22Rv1 (cell line): ENCODE data around the gene CARD11.

Experiments used
- ZFX ChIP-seq: fragments of 450-650 bp; IDR thresholded peaks from 2 replicates; pipeline ENCODE4 v1.6.1; 2017; ENCODE audit warnings: antibody characterized with exemption, borderline replicate concordance
- TF ChIP-seq, protein P1 (sequence below): fragments of 450-650 bp; IDR thresholded peaks from 2 replicates; pipeline ENCODE4 v1.5.1; 2017; ENCODE audit warnings: mild to moderate bottlenecking

GRCh38 chr7:2918406-2918805 is 125.3 kb downstream of the CARD11 start:
- TF ChIP-seq, protein P1, sequence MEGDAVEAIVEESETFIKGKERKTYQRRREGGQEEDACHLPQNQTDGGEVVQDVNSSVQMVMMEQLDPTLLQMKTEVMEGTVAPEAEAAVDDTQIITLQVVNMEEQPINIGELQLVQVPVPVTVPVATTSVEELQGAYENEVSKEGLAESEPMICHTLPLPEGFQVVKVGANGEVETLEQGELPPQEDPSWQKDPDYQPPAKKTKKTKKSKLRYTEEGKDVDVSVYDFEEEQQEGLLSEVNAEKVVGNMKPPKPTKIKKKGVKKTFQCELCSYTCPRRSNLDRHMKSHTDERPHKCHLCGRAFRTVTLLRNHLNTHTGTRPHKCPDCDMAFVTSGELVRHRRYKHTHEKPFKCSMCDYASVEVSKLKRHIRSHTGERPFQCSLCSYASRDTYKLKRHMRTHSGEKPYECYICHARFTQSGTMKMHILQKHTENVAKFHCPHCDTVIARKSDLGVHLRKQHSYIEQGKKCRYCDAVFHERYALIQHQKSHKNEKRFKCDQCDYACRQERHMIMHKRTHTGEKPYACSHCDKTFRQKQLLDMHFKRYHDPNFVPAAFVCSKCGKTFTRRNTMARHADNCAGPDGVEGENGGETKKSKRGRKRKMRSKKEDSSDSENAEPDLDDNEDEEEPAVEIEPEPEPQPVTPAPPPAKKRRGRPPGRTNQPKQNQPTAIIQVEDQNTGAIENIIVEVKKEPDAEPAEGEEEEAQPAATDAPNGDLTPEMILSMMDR = no peak
- TF ChIP-seq ZFX = no peak
